Type B pancreatic cell (in vitro differentiated cells): ENCODE results near the gene TCF3. TPM values are rescaled to one million over a fixed set of nuclear protein-coding genes. Genes with fewer than 3 reads are reported as not detected.
"Not testable (repeated sequence)": the region's sequence is repeated elsewhere in the genome, so short reads cannot be mapped to it uniquely, and the experiment has no call there.

Experiments
- DNase-seq: peaks from one replicate; pipeline ENCODE4 v3.0.0; 2021; ENCODE audit warnings: mixed read lengths; ENCODE audit not compliant: unreplicated experiment; ENCODE audit errors: extremely low spot score
- H3K27ac Mint-ChIP-seq: 2 replicates; pipeline ENCODE4 v1.8.0; 2021; ENCODE audit warnings: mild to moderate bottlenecking, mixed read lengths
- H3K27me3 Mint-ChIP-seq: 2 replicates; pipeline ENCODE4 v1.8.0; 2021; ENCODE audit warnings: mixed read lengths
- H3K36me3 Mint-ChIP-seq: 2 replicates; pipeline ENCODE4 v1.8.0; 2021; ENCODE audit warnings: mixed read lengths
- H3K4me1 Mint-ChIP-seq: one replicate; pipeline ENCODE4 v1.8.0; 2021; ENCODE audit warnings: mixed read lengths; ENCODE audit not compliant: unreplicated experiment
- H3K4me3 Mint-ChIP-seq: 2 replicates; pipeline ENCODE4 v1.8.0; 2021; ENCODE audit warnings: mild to moderate bottlenecking, mixed read lengths
- H3K9me3 Mint-ChIP-seq: 2 replicates; pipeline ENCODE4 v1.8.0; 2021; ENCODE audit warnings: mixed read lengths
- total RNA-seq: library from RNA; stranded (reverse); gene quantifications from 2 replicates; pipeline ENCODE4 v1.2.1, GENCODE V29; 2021; ENCODE audit warnings: low replicate concordance
- TF ChIP-seq, protein P1 (sequence below): fragments of 200-600 bp; sonication (generic); conservative IDR thresholded peaks from 2 replicates; pipeline ENCODE4 v1.5.0; 2021; ENCODE audit warnings: antibody characterized with exemption, mild to moderate bottlenecking

The TCF3 gene
- total RNA-seq, 1 donor from 2014 or later = 193 TPM

DNA sequence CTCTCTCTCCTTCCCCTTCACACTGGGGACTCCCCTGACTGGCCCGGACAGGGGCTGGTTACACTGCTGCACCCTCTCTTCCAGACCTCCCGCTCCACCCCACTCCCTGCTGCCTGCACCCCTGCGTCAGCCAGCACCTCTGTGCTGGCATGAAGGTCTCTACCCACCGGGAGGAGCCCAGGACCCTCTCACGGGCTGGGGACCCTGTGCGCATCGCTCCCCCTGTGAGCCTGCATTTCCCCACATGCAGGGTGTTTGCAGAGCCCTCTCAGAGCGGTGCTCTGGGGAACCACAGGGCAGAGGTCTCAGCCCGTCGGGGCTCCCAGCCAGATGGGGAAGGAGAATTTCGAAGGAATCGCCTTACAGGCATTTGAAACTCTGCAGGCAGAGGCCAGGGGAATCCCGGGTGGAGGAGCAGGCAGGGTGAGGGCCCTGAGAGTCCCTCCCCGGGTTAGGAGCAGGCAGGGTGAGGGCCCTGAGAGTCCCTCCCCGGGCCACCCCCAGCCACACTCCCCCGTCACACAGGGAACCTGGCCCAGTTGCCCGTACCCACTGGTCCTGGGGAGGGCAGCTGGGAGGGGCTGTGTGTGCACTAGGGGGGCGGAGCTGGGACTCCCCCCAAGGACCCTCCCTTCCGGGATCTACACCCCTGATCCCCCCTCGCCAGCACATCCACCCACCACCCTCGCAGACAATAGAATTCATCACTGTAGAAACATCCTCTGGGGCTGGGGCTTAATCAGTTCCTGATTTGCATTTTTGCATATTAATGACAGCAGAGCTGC lies 16.3 kb upstream of the TCF3 start:
- H3K4me1 Mint-ChIP-seq = peaks cover 10% of the 10 kb centered on the region
- H3K4me3 Mint-ChIP-seq = peak overlapping the region; percentile 52
- peaks cover 48% of the 10 kb centered on the region for H3K27me3 Mint-ChIP-seq
- peak overlapping the region; percentile 5 for H3K27ac Mint-ChIP-seq
- DNase-seq = no peak
- no peaks in the 10 kb centered on the region for H3K9me3 Mint-ChIP-seq
- H3K36me3 Mint-ChIP-seq = no peaks in the 10 kb centered on the region
- TF ChIP-seq, protein P1, sequence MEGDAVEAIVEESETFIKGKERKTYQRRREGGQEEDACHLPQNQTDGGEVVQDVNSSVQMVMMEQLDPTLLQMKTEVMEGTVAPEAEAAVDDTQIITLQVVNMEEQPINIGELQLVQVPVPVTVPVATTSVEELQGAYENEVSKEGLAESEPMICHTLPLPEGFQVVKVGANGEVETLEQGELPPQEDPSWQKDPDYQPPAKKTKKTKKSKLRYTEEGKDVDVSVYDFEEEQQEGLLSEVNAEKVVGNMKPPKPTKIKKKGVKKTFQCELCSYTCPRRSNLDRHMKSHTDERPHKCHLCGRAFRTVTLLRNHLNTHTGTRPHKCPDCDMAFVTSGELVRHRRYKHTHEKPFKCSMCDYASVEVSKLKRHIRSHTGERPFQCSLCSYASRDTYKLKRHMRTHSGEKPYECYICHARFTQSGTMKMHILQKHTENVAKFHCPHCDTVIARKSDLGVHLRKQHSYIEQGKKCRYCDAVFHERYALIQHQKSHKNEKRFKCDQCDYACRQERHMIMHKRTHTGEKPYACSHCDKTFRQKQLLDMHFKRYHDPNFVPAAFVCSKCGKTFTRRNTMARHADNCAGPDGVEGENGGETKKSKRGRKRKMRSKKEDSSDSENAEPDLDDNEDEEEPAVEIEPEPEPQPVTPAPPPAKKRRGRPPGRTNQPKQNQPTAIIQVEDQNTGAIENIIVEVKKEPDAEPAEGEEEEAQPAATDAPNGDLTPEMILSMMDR = no peak

DNA sequence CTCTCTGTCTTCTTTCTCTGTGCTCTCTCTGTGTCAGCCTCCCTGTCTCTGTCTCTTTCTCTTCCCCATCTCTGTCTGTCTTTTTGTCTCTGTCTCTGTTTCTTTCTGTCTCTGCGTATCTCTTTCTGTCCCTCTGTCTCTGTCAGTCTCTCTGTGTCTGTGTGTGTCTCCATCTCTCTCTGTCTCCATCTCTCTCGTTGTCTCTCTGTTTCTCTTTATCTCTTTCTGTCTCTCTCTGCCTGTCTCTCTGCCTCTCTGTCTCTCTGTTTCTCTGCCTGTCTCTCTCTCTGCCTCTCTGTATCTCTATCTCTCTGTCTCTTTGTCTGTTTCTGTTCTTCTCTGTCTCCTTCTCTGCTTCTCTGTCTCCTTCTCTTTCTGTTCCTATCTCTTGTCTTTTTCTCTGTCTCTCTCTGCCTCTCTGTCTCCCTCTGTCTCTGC lies 15.7 kb upstream of the TCF3 start:
- Mint-ChIP-seq H3K27me3 (peaks cover 42% of the 10 kb centered on the region), H3K4me3 (peak overlapping the region; percentile 52), H3K4me1 (peaks cover 10% of the 10 kb centered on the region), H3K27ac (peak overlapping the region; percentile 5), H3K36me3 (no peaks in the 10 kb centered on the region), H3K9me3 (no peaks in the 10 kb centered on the region)
- TF ChIP-seq, protein P1 = no peak
- no peak for DNase-seq

DNA sequence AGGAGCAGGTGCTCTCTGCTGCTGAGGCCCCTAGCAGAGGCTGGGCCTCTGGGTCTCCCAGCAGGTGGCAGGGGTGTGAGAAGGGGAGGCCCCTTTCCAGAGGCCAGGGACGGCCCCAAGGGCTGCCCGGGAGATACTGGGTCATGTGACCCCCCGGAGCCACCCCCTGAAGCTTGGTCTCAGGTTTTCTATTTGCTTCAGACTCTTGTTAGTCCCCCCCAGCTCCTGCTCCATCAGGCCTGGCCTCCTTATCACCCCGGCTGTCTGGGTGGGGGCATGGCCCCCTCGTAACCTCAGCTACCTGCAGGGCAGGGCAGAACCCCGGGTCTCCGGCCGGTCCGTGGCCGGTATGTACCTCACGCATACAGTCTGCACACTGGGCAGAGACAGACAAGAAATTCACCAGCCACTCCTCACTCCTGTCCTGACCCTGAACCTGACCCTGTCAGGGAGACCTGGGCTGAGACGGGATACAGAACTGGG lies 13.2 kb upstream of the TCF3 start:
- no peak overlapping the region for H3K27ac Mint-ChIP-seq
- DNase-seq = no peak
- H3K4me1 Mint-ChIP-seq = peaks cover 10% of the 10 kb centered on the region
- no peaks in the 10 kb centered on the region for H3K9me3 Mint-ChIP-seq
- no peaks in the 10 kb centered on the region for H3K36me3 Mint-ChIP-seq
- no peak overlapping the region for H3K4me3 Mint-ChIP-seq
- TF ChIP-seq, protein P1 = no peak
- peaks cover 25% of the 10 kb centered on the region for H3K27me3 Mint-ChIP-seq

DNA sequence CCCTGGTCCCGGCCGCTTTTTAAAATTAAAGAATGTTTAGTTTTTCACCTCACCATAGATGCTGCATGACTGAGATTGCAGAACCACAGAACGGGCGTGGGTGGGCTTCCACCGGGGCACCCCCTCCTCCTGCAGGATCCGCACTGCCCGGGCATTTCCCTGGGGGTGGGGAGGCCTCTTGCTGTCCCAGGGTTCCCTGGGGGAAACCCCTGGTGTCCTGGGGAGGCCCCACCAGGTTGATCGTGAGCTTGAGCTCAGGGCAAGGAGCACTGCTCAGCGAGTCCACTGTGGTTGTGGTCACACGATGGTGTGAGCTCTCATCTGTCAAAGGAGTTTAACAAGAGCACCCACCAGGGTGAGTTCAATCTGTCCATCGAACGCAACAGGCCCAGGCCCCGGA lies 11.4 kb upstream of the TCF3 start:
- Mint-ChIP-seq H3K27ac (no peak overlapping the region), H3K9me3 (no peaks in the 10 kb centered on the region), H3K27me3 (peaks cover 15% of the 10 kb centered on the region), H3K4me1 (peaks cover 13% of the 10 kb centered on the region), H3K36me3 (no peaks in the 10 kb centered on the region), H3K4me3 (no peak overlapping the region)
- no peak for DNase-seq
- TF ChIP-seq, protein P1 = no peak

DNA sequence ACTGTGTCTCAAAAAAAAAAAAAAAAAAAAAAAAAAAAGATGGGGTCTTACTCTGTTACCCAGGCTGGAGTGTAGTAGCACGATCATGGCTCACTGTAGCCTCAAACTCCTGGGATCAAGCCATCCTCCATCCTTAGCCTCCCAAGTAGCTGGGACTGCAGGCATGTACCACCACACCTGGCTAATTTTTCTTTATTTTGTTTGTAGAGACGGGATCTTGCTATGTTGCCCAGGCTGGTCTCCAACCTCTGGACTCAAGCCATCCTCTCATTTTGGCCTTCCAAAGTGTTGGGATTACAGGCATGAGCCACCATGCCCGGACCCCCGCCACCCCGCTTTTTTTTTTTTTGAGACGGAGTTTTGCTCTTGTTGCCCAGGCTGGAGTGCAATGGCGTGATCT lies 10.8 kb upstream of the TCF3 start:
- not testable (repeated sequence) for H3K27ac Mint-ChIP-seq, DNase-seq, H3K4me1 Mint-ChIP-seq, H3K27me3 Mint-ChIP-seq, H3K9me3 Mint-ChIP-seq, H3K4me3 Mint-ChIP-seq, H3K36me3 Mint-ChIP-seq

DNA sequence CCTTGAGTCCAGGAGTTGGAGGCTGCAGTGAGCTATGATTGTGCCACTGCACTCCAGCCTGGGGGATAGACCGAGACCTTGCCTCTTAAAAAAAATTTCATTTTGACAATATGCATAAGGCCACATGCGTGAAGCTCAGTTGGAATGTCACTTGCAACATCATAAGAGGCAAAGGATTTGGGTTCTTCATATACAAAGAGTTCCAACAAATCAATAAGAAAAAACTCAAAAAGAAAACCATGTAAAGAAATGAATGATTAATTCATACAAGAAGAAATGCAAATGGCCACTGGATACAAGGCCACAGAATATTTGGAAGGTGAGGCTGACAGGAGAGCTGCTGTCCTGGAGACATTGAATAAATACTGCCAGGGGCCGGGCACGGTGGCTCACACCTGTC lies 9.6 kb upstream of the TCF3 start:
- no peaks in the 10 kb centered on the region for H3K9me3 Mint-ChIP-seq
- no peak for DNase-seq
- H3K4me3 Mint-ChIP-seq = no peak overlapping the region
- no peak overlapping the region for H3K27ac Mint-ChIP-seq
- no peaks in the 10 kb centered on the region for H3K36me3 Mint-ChIP-seq
- TF ChIP-seq, protein P1 = no peak
- no peaks in the 10 kb centered on the region for H3K27me3 Mint-ChIP-seq
- peaks cover 8% of the 10 kb centered on the region for H3K4me1 Mint-ChIP-seq
